Gastroesophageal sphincter (tissue), 4 donors: ENCODE data around the gene S1PR1. TPM values are rescaled to one million over a fixed set of nuclear protein-coding genes. Genes with fewer than 3 reads are reported as not detected.

ENCODE experiments used
- ATAC-seq: fragments of 150-250 bp; one replicate; pipeline ENCODE4 v1.9.1; 2016; ENCODE audit warnings: mild to moderate bottlenecking, moderate library complexity
- H3K27ac ChIP-seq, 4 donors: fragments of 200-600 bp; sonication (generic) in 3 of 4; 1 replicate in 3 of 4; 2 replicates in 1 of 4; pipeline ENCODE4 v1.5.1; 2016 to 2019
- H3K27me3 ChIP-seq: fragments of 200-600 bp; sonication (generic); one replicate; pipeline ENCODE4 v1.5.1; 2019
- H3K36me3 ChIP-seq, 2 donors: fragments of 200-600 bp; sonication (generic); one replicate each; pipeline ENCODE4 v1.5.1; 2019; ENCODE audit warnings: control low read depth in 1 of 2
- H3K4me1 ChIP-seq, 3 donors: fragments of 200-600 bp; sonication (generic); 1 replicate in 2 of 3; 2 replicates in 1 of 3; pipeline ENCODE4 v1.5.1; 2016 to 2019; ENCODE audit warnings: control low read depth in 2 of 3
- H3K4me3 ChIP-seq, 2 donors: fragments of 200-600 bp; sonication (generic); one replicate each; pipeline ENCODE4 v1.5.1; 2019; ENCODE audit warnings: mild to moderate bottlenecking in 1 of 2, moderate library complexity in 1 of 2
- H3K9me3 ChIP-seq, 3 donors: fragments of 200-600 bp; sonication (generic); one replicate each; pipeline ENCODE4 v1.5.1; 2017 to 2019; ENCODE audit warnings: control low read depth in 2 of 3
- EP300 ChIP-seq: sonication (generic); formaldehyde crosslinking; IDR thresholded peaks from one replicate; pipeline ENCODE4 v1.6.1; 2017; ENCODE audit warnings: antibody characterized with exemption, mild to moderate bottlenecking
- POLR2A ChIP-seq, 2 donors: fragments of 450-650 bp; IDR thresholded peaks; one replicate each; pipeline ENCODE4 v1.6.1; 2017; ENCODE audit warnings: antibody characterized with exemption in 2 of 2, mild to moderate bottlenecking in 2 of 2, moderate library complexity in 1 of 2
- POLR2AphosphoS5 ChIP-seq: sonication (generic); formaldehyde crosslinking; IDR thresholded peaks from one replicate; pipeline ENCODE4 v1.6.1; 2017; ENCODE audit warnings: antibody characterized with exemption
- WGBS, 2 donors: methylation state at CpG; one replicate each; pipeline ENCODE4 v1.1.5; 2018; ENCODE audit warnings: low coverage in 1 of 2; 5-methylcytosine and 5-hydroxymethylcytosine counted together
- total RNA-seq, 4 donors: library from RNA; depleted of rRNA; stranded (reverse); fragments of >200 nt; gene quantifications; one replicate each; pipeline ENCODE4 v1.1.0, GENCODE V29; 2016
- TF ChIP-seq, protein P1 (sequence below), 4 experiments: fragments of 200-600 bp in 2 of 4; fragments of 450-650 bp in 2 of 4; sonication (generic) in 1 of 4; IDR thresholded peaks; one replicate each; pipeline ENCODE4 v1.5.1; 2017 to 2019; ENCODE audit warnings: antibody characterized with exemption in 4 of 4, mild to moderate bottlenecking in 2 of 4, moderate library complexity in 2 of 4

Gene S1PR1
- total RNA-seq, 4 donors from 2014 or later, result 13.9 to 73.6 (median 47.8) TPM

DNA sequence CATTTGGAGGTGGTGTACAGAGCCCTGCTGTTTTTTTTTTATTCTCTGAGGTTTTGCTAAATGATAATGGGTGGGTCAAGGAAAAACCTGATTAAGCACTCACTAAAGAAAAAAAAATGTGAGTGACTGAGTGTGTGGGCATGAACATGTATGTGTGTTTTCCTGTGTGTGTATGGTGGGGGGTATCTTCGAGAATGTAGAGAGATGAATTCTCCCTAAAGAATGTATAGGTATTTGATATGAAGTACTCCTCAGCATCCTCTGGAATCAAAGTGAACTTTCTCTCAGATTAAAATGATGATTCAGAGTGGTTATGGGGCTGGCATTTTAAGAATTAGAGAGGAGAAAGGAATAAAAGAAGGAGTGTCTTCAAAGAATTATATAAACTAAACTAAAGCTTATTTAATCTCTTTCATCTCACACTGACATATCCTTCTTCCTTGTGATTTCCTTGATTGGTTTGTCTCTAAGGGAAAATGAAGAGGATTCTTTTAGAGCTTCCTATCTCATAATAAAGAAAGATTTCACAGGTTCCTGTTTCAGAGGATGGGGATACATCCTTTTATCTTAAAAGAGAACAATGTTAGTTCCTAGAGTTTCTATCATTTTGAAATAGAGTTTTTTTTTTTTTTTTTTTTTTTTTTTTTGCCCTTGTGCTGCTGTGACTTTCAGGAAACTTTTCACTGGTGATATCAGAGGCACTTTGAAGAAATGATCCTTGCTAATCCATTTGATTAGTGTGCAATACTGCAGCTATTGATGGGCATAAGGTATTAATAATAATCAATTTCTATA is 23.9 kb downstream of the S1PR1 start:
- ATAC-seq, result no peak
- H3K4me1 ChIP-seq, result peaks cover 0 to 8% (median 0%) of the 10 kb centered on the region in 3 donors
- H3K9me3 ChIP-seq, result no peaks in the 10 kb centered on the region
- H3K4me3 ChIP-seq, result no peak overlapping the region
- TF ChIP-seq, protein P1, sequence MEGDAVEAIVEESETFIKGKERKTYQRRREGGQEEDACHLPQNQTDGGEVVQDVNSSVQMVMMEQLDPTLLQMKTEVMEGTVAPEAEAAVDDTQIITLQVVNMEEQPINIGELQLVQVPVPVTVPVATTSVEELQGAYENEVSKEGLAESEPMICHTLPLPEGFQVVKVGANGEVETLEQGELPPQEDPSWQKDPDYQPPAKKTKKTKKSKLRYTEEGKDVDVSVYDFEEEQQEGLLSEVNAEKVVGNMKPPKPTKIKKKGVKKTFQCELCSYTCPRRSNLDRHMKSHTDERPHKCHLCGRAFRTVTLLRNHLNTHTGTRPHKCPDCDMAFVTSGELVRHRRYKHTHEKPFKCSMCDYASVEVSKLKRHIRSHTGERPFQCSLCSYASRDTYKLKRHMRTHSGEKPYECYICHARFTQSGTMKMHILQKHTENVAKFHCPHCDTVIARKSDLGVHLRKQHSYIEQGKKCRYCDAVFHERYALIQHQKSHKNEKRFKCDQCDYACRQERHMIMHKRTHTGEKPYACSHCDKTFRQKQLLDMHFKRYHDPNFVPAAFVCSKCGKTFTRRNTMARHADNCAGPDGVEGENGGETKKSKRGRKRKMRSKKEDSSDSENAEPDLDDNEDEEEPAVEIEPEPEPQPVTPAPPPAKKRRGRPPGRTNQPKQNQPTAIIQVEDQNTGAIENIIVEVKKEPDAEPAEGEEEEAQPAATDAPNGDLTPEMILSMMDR (IDR thresholded peaks at IDR 0.05), result no peak
- TF ChIP-seq POLR2AphosphoS5, result no peak
- no peak for TF ChIP-seq POLR2A (IDR thresholded peaks at IDR 0.05)
- TF ChIP-seq EP300, result no peak
- H3K27ac ChIP-seq, result no peak overlapping the region
- no peaks in the 10 kb centered on the region for H3K27me3 ChIP-seq
- H3K36me3 ChIP-seq, result no peaks in the 10 kb centered on the region
- WGBS, 2 donors, result 50 to 83% methylated on average over 1 of the region's 1 CpG

DNA sequence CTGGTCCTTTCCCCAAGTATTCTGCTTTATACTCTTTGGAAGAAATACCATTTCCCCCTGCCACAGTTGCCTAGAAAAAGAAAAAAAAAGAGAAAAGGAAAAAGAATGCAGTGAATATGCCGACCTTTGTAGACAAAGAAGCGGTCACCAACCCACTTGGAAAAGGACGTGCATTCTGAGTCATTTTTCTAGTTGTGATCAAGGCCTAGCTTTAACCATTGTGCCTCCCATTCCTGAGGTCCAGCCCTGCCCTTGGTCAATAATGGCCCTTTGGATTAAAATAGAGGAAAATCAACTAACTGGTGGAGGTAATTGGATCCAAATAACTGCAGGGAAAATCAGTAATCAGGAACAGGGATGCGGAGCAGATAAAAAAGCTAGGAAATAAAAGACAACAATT is 24.8 kb downstream of the S1PR1 start:
- H3K27ac ChIP-seq, result no peak overlapping the region
- 61 to 83% methylated on average over 4 of the region's 4 CpGs for WGBS, 2 donors

DNA sequence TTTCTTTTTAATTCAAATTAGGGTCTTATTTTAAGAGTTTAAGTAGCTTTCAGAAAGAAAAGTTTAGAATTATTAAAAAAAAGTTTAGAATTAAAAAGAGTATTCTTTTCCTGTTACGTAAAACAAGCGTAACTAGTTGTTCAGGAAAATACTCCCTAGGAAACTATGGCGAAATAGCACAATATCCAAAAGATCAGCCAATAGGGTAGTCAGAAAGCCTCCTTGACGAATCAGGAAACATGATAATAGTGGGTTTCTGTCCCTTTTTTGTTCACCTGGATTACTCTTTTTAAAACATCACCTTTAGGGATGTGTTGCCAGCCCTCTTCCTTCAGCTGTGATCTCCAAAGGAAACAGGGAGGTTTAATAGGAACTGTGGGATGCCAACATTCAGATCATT is 25.2 kb downstream of the S1PR1 start:
- no peak overlapping the region for H3K4me3 ChIP-seq
- no peaks in the 10 kb centered on the region for H3K27me3 ChIP-seq
- H3K4me1 ChIP-seq, result peaks cover 0 to 8% (median 0%) of the 10 kb centered on the region in 3 donors
- ATAC-seq, result no peak
- no peaks in the 10 kb centered on the region for H3K36me3 ChIP-seq
- H3K9me3 ChIP-seq, result no peaks in the 10 kb centered on the region
- no peak for TF ChIP-seq EP300
- no peak for TF ChIP-seq POLR2A (IDR thresholded peaks at IDR 0.05)
- TF ChIP-seq, protein P1 (IDR thresholded peaks at IDR 0.05), result no peak
- no peak for TF ChIP-seq POLR2AphosphoS5
- 81 to 100% methylated on average over 2 to 4 of the region's 4 CpGs for WGBS, 2 donors
- peak overlapping the region in 1 of 4 donors; percentile 0 for H3K27ac ChIP-seq

More for the DNA sequence above, 24.8 kb downstream of the S1PR1 start:
- Histone ChIP-seq H3K4me3 (no peak overlapping the region), H3K36me3 (no peaks in the 10 kb centered on the region), H3K4me1 (peaks cover 0 to 8% (median 0%) of the 10 kb centered on the region in 3 donors), H3K27me3 (no peaks in the 10 kb centered on the region), H3K9me3 (no peaks in the 10 kb centered on the region)
- no peak for ATAC-seq
- TF ChIP-seq, protein P1 (IDR thresholded peaks at IDR 0.05), result no peak
- TF ChIP-seq POLR2AphosphoS5 (no peak), EP300 (no peak), POLR2A (IDR thresholded peaks at IDR 0.05) (no peak)

DNA sequence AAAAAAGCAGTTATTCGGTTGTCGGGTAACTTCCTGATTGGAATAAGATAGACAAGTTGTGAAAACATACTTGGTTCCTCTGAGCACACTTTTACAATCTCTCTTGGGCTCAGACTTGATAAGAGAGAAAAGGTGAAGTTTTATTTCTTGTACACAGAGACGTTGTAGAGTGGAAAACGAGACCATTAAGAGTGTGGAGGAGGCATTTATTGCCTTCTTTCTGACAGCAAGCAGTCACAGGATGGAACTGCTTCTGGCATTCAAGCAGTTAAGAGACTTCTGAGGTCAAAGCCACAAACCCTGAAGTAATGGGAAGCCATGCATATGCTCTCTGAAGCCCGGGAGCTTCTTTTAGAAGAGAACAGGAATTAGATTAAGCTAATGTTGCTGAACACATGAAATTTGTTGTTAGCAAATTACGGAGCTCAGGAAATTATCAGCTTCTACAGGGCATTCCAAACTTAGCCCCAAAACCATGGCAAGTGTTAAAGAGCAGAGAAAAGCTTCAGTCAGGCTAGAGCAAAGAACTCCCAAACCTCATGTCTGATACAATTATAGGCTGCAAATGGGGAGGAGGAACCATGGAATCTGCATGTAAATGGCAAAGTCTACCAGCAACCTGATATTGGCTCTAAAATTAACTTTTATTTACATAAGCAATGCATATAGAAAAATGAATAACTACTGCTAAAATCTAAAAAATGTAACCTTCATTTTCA is 26.0 kb downstream of the S1PR1 start:
- Histone ChIP-seq H3K27me3 (no peaks in the 10 kb centered on the region), H3K36me3 (no peaks in the 10 kb centered on the region), H3K4me3 (no peak overlapping the region), H3K27ac (no peak overlapping the region), H3K4me1 (peaks cover 0 to 8% (median 0%) of the 10 kb centered on the region in 3 donors), H3K9me3 (no peaks in the 10 kb centered on the region)
- TF ChIP-seq, protein P1 (IDR thresholded peaks at IDR 0.05), result no peak
- TF ChIP-seq EP300 (no peak), POLR2A (IDR thresholded peaks at IDR 0.05) (no peak), POLR2AphosphoS5 (no peak)
- ATAC-seq, result no peak
- 19 to 32% methylated on average over 6 of the region's 6 CpGs for WGBS, 2 donors
